Endometrial microvascular endothelial cells (primary cell): ENCODE measurements around the gene DTHD1. TPM values are rescaled to one million over a fixed set of nuclear protein-coding genes. Genes with fewer than 3 reads are reported as not detected.

Source experiments
- in situ Hi-C: cut with HindIII; loops from 2 replicates; pipeline ENCODE4 v1.10.0; 2017; ENCODE audit warnings: low sequenced_read_pairs, low pct_unique_long_range_greater_than_20kb; ENCODE audit errors: inconsistent ontology term
- total RNA-seq: library from RNA; depleted of rRNA; stranded (reverse); fragments of >200 nt; gene quantifications from one replicate; pipeline ENCODE4 v1.2.3, GENCODE V29; 2015; ENCODE audit errors: inconsistent ontology term

The DTHD1 gene
- not detected for total RNA-seq

DNA sequence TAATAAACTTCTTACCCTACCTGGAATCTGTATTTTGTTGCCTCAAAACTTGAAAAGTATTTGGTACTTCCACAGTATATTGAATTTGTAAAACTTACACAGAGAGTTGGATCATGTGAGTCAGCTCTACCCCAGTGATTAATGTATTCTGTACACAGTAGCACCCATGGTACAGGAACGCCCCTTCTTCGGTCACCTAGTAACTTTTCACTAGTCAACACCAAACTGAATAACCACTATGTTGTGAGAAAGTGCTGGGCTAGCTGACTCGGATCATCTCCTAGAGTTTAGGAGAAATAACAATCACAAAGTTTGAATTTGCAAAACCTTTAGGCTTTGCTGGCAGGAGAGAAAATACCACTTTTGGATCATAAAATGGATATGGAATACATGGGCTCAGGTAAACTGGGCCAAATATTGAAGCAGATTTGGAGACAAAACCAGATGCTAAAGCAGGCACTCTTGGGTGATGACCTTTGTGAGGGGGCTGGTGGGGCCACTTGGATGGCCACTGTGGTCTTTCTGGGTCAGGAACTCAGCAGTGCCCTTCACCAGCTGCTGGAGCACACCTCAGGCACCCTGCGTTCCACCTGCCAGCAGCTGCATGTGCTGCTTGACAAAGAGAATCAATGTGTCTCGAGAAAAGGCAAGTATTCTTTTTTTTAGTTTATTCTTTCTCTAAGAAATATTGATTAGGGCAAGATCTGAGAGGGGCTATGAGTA is at the start of gene DTHD1:
Gene DTHD1, plus strand, starts transcription at position 233 of the 723 bp plus-strand sequence. Its CDS starts 143 bp downstream, at position 376.
- in situ Hi-C loops: no loop called here

DNA sequence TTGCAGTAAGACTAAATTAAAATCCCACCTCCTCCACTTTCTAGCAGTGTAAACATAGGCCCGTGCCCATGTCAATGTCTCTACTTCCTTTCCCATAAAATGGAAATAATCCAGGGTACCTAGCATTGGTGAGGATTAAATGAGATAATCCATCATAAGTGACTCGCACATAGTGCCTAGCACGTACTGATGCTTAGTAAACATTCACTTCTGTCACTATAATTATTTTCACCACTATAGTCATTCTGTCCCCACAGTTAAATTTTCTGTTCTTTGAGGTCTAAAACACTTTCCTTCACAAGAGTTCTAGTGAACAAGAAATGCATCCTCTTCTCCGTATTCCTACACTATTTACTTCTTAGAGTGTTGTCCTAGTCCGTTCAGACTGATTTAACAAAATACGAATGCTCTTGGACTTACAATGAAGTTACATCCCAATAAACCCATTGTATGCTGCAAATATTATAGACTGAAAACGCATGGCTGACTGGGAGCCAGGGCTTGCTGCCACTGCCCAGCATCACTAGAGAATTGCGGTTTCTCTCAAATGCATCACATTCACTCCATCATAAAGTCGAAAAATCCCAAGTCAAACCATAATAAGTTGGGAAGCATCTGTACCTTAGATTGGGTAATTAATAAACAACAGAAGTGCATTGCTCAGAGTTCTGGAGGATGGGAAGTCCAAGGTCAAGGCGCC is 47.7 kb upstream of the DTHD1 start:
- in situ Hi-C loops: no loop called here

DNA sequence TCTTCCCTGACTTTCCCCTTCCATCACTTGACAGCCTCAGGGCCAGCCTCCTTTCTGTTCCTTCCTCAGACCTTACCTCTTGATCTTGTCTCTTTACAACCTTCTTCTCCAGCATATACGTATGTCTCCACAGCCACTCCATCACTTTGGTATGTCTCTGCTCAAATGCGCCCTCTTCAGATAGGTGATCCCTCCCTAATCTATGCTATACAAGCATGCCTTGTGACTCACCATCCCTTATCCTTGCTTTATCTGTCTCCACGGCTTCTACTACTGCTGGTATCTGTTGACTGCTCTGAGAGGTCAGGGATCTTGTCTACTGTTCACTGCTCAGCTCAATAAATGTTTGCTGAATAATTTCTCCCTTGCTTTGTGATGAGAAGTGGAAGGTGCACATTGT is 46.1 kb upstream of the DTHD1 start:
- in situ Hi-C loops: no loop called here

DNA sequence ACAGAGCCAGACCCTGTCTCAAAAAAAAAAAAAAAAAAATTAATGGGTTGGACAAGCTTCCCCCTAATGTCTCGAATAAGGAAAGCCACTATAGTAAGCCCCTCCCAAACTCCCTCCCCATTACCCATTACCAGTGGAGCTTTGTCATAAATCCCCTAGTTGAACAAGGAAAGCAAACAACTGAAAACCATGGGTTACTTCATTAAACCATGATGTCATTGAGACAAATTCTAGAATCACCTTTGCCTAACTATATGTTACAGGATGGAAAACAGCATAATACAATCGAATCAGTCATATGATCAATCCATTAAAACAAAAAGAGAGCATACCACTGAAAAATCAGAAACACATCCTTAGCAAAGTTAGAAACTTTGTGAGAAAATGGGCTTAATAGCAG is 45.3 kb upstream of the DTHD1 start:
- in situ Hi-C loops: no loop called here

DNA sequence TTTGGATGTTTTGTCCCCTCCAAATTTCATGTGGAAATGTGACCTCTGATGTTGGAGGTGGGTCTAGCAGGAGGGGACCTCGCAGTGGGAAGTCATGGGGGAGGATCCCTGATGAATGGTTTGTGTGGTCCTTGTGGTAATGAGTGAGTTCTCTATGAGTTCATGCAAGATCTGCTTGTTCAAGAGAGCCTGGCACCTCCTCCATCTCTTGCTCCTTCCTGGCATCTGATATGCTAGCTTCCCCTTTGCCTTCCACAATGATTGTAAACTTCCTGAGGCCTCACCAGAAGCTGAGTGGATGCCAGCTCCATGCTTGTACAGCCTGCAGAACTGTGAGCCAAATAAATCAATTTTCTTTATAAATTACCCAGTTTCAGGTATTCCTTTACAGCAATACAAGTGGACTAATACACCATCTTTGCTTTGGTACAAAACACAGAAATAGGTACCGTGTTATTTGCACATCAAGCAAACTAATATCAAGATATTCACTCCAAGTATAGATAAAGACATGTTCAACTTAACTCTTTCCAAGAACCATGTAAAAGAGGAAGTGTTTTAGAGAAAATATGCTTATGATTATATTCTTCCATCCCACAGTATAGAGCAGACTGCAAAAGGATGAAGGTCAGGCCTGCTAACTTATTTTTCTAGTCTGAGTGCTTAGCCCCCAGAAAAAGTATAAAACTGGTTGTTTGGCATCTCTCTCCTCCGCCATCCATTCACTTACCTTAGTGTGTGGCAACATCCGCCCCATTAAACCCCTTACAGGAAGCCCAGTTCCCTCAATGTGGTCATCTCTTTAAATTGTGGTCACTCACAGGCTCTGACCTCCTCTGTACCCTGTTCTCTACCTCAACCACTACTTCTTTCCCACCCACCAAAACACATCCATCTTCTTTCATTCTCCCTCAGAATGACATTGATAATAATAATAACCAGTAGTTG is 43.8 kb upstream of the DTHD1 start:
- in situ Hi-C loops: no loop called here

DNA sequence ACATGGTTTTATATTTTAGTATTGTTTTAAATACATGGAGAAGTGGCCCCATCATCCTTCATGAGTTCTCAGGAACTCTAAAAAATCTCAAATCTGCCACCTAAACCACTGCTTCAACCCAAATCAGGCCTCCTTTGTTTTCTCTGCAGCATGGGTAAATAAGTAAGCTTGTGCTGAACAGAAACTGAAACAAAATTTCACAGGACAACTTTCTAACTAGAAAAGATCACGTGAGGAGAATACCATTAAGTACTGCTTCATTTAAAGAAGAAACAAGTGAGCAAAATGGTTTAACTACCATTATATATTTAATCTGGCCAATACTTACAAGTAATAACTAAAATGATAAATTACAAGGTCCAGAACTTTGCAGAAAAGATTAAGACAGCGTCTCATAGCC is 39.6 kb upstream of the DTHD1 start:
- in situ Hi-C loops: no loop called here

DNA sequence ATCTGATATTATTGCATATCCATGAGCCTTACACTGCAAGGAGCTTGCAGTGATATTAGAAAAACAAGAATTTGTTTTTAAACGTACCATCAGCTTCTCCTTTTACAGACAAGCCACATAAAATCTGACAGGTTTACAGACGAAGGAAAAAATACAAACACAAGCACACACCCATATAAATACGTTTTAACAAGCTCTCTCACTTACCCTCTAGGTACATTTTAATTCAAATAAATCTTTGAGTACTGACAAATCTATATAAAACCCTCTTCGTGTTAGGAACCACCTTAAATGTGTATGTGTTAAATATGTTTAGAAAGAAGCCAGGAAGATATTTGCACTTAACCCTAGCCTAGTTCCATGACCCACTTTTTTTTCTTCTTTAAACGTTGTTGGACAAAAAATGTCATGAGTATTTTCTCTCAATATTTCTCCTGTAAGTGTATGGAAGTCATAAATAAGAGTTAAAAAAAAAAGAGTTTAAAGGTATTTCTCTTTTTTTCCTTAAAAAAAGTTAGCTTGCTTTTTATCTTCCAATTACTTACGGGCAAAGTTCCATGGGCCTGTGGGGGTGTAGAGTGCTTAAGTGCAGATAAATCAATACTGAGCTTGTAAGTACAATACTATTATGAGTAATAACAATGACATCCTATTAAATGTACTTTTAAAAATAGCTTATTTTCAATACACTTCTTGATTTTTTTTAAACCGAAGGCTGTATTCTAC is 38.6 kb upstream of the DTHD1 start:
- in situ Hi-C loops: no loop called here

DNA sequence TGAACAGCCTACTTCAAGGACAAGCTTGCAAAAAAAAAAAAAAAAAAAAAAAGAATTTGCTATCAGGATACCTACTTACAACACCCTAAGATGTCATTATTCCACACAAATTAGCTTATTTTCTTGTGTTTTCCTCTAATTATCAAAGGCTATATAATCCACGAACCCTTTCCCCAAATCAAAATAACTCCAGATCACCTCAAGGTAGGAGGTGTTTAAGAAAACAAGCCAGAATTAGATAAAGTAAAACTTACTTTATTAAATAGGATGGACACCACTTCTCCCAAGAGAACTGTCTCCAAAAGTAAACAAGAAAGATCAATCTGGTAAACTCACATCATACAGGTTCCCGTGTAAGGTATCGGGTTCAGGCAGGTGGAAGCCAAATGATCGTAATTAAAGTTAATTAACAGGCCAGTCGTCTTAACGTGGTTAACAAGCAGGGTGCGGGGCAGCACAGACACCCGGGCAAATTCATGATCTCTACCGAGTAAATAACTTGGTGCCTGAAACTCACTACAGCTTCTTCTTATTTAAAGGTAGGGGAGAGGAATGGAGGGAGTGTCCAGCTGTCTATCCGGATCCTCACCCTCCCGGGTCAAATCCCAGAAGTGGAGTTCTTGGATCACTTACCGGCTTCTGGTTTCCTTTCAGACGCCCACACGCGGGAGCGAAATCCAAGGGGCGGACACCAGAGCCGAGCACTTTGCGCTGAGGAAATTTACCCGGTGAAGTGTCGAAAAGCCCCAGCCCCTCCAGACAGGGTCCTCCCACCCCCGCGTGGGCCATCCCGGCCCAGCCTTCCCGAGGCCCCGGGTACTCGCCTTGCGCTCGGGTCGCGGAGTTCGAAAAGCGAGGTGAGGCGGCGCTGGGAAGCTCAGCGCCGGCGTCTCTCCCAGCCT is 37.8 kb upstream of the DTHD1 start:
- in situ Hi-C loops: no loop called here

DNA sequence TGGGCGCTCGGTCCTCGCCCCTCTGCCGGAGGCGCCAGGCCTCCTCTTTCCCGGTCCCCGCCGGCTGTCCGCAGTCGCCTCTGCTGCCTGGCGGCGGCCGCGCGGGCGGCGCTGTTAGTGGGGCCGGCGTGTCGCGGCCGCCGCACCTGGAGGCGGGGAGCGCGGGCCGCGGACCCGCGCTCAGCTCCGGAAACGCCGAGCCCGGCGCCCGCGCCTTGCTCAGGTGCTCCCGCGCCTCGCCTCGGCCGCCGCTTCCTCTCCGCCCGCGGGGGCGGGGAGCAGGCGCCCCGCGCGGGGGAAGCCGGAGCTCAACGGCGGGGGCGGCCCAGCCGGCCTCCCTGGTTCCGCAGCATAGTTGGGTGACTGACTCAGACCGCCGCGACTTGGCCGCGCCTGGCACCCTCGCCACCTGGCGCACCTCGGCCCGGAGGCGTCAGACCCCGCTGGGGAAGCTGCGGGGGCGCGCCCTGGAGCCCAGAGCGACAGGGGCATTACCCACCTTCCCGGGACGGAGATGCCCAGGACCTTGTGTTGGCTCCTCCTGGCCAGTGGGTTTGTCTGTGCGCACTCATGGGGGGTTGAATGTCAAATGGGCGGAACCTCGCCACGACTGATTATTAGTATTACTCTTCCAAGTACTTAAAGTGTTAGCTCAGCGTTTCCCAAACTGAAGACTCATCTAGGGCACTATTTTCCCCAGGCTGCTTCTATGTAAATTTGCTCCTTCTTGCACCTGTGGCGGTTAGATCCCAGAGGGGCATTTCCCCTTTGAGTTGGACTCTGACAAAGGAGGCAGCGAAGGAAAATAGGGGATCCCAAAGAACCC is 36.9 kb upstream of the DTHD1 start, which contains the start of gene ARAP2:
Gene ARAP2, minus strand, starts transcription at position 258 of the 826 bp plus-strand sequence. CDS start 15,028 bp downstream, outside the sequence.
- in situ Hi-C loops: no loop called here

DNA sequence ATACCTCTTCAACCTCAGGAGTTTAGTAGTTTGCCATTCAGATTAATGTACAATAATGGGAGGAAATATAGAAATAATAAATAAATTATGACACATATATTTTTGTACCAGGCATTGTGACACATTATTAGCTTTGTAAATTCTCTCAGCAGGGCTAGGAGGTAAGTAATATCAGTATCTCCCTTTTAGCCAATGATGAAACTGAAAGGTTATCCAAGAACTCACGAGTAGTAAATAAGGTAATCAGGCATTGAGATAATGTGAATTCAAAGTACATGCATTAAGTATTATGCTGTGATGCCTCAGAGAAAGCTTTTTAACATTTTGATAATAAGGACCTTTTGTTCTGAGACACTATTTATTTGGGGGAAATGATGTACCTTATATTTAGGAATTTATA is 31.8 kb upstream of the DTHD1 start:
- in situ Hi-C loops: no loop called here

DNA sequence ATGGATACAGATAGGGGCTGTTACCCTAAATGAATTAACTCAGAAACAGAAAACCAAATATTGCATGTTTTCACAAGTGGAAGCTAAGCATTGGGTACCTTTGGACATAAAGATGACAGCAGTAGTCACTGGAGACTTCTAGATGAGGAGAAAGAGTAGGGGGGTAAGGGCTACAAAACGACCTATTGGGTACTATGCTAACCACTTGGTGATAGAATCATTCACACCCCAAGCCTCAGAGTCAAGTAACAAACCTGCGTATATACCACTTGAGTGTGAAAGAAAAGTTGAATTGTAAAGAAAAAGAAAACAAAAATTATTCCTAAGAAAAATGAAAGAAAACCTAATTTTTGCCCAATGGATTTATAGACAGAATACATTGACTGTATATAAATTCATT is 29.4 kb upstream of the DTHD1 start:
- in situ Hi-C loops: no loop called here

DNA sequence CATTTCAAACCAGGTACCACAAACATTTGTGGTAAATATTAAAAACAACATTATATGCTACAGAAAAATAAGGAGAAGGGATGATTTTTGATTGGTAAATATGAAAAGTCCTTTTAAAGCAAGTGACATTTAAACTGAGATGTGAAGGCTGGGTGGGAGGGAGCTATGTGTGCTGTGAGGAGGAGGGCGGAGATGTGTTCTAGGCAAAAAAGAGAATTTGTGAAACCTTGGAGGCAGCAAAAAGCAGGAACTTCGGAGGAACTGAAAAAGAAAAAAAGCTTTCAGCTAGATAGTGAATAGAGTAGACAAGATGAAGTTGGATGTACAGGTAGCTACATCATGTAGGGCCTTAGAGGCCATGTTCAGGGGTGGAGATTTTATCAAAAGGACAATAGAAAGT is 27.0 kb upstream of the DTHD1 start:
- in situ Hi-C loops: no loop called here

DNA sequence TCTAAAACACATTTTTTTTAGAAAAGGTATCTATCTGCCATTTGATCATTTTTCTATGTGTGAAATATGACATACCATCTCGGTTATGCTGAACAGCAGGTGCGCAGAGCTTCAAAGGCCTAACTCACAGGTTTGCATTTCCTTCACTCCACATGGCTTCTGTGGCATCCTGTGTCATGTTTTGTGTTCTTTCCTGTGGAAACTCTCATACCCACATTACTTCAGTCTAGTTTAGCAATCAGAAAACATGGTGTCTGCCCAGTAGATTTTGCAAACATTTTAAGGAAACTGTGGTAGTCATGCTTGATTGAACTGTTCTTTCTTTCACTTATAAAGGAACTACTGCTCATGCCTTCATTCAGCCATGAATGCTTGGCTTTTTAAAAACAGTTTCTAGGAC is 25.8 kb upstream of the DTHD1 start:
- in situ Hi-C loops: no loop called here

DNA sequence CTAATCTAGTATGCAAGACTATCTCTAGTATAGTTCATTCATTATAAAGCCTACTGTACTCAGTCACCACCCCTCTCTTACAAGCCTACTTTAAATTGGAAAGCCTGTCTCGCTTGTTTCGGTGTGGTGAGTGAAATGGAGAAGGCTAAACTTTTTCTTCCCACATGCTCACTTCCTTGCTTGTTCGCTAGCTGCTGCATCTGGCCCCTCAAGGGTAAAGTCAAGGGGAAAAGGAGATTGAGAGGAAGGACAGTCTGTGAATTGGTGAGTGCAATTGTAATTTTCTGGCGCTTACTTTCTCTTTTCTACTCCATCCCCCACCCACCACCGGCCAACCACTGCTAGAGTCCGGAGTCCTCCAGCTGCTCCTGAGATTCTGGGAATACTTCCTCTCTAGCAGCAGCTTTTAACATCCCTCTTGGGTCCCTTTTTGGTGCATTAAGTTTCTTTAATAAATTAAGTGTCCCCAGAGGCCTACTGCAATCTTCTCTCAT is 25.0 kb upstream of the DTHD1 start:
- in situ Hi-C loops: no loop called here

DNA sequence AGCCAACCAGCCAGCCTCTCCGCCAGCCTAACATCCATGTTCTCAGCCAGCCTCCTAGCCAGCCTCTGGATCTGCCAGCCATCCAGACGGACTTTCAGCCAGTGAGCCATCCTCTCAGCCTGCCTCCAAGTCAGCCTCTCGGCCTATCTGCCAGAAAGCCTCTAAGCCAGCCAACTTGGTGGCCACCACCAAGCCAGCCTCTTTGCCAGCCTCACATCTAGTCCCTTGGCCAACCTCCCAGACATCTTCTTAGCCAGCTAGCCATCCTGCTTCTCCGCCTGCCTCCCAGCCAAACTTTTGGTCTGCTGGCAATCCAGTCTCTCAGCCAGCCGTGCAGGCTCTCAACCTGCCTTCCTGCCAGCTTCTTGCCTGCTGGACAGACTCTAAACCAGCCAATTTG is 20.7 kb upstream of the DTHD1 start:
- in situ Hi-C loops: no loop called here

DNA sequence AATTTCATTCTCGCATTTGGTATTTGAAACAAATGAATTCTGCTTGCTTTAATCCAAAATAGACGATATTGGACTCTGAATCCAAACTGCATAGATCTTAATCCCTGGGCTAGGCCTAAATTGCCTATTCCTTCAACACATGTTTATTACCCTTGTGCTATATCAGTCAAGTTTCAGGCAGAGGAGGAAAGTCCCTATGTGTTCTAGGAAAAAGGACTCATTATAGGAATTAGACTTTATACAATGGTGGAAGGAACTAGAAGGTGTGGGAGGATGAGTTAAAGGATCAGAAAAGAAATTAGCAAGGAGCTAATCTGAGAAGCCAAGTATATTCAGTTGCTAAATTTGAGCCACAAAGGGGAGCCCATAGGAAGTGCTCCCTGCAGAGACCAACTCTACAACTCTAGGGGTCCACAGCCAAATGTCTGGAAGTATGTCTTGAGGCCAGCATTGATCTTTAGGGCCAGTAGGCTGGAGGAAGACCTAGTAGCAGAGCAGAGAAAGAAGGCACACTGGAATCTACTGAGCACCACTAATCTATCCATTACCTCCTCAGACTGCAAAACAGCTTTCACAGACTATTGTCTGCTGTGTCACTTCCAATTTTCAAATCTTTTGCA is 17.1 kb upstream of the DTHD1 start:
- in situ Hi-C loops: no loop called here
